Activated gamma-delta T cell treated with anti-CD3 and anti-CD28 coated beads, Interleukin-2, amount 50 U/mL, for 16 hours (primary cell): ENCODE results near the gene ZSWIM5.
"Not testable (repeated sequence)": the region's sequence is repeated elsewhere in the genome, so short reads cannot be mapped to it uniquely, and the experiment has no call there.

Source experiments
- DNase-seq: peaks from one replicate; pipeline ENCODE4 v3.0.0-alpha.2; 2020; ENCODE audit warnings: low read depth

ZSWIM5 gene

GRCh38 chr1:45141247-45142003, 65.0 kb downstream of the ZSWIM5 start:
- no peak for DNase-seq

GRCh38 chr1:45136984-45137383, 69.4 kb downstream of the ZSWIM5 start:
- DNase-seq = no peak

- DNase-seq = no peak
Measured at GRCh38 chr1:45135316-45135715, 71.1 kb downstream of the ZSWIM5 start.

- DNase-seq = no peak
Measured at GRCh38 chr1:45134461-45134873, 71.9 kb downstream of the ZSWIM5 start.

- DNase-seq = not testable (repeated sequence)
Measured at GRCh38 chr1:45132719-45133118, 73.7 kb downstream of the ZSWIM5 start.

- no peak for DNase-seq
Measured at GRCh38 chr1:45123358-45123757, 83.0 kb downstream of the ZSWIM5 start.

- no peak for DNase-seq
Measured at GRCh38 chr1:45122724-45123123, 83.7 kb downstream of the ZSWIM5 start.

- no peak for DNase-seq
Measured at GRCh38 chr1:45117766-45118165, 88.6 kb downstream of the ZSWIM5 start.

GRCh38 chr1:45116820-45117219, 89.6 kb downstream of the ZSWIM5 start:
- no peak for DNase-seq

- DNase-seq = no peak
Measured at GRCh38 chr1:45116340-45116739, 90.1 kb downstream of the ZSWIM5 start.

- DNase-seq = not testable (repeated sequence)
Measured at GRCh38 chr1:45115198-45115597, 91.2 kb downstream of the ZSWIM5 start.

GRCh38 chr1:45112661-45113060, 93.7 kb downstream of the ZSWIM5 start:
- no peak for DNase-seq

- no peak for DNase-seq
Measured at GRCh38 chr1:45111239-45111638, 95.2 kb downstream of the ZSWIM5 start.

- DNase-seq = no peak
Measured at GRCh38 chr1:45107782-45108181, 98.6 kb downstream of the ZSWIM5 start.

- DNase-seq = not testable (repeated sequence)
Measured at GRCh38 chr1:45106864-45107263, 99.5 kb downstream of the ZSWIM5 start.

GRCh38 chr1:45106156-45106545, 100.3 kb downstream of the ZSWIM5 start:
- not testable (repeated sequence) for DNase-seq

GRCh38 chr1:45105486-45106155, 100.8 kb downstream of the ZSWIM5 start:
- not testable (repeated sequence) for DNase-seq

GRCh38 chr1:45103534-45103933, 102.9 kb downstream of the ZSWIM5 start:
- no peak for DNase-seq

- DNase-seq = no peak
Measured at GRCh38 chr1:45101947-45102346, 104.5 kb downstream of the ZSWIM5 start.

- DNase-seq = not testable (repeated sequence)
Measured at GRCh38 chr1:45101528-45101927, 104.9 kb downstream of the ZSWIM5 start.

- DNase-seq = no peak
Measured at GRCh38 chr1:45097944-45098343, 108.5 kb downstream of the ZSWIM5 start.

- DNase-seq = no peak
Measured at GRCh38 chr1:45097079-45097478, 109.3 kb downstream of the ZSWIM5 start.

GRCh38 chr1:45095450-45095849, 111.0 kb downstream of the ZSWIM5 start:
- no peak for DNase-seq

GRCh38 chr1:45094371-45094770, 112.0 kb downstream of the ZSWIM5 start:
- not testable (repeated sequence) for DNase-seq
